Neural progenitor cell (in vitro differentiated cells): ENCODE results near the gene PATJ.

Experiments
- EZH2 ChIP-seq: fragments of 200-600 bp; sonication (generic); IDR thresholded peaks from 2 replicates; pipeline ENCODE4 v1.6.1; 2017; ENCODE audit warnings: antibody characterized with exemption, mild to moderate bottlenecking, moderate library complexity
- TF ChIP-seq, protein P1 (sequence below): fragments of 200-600 bp; sonication (generic); IDR thresholded peaks from 2 replicates; pipeline ENCODE4 v1.5.1; 2017; ENCODE audit warnings: antibody characterized with exemption, mild to moderate bottlenecking

DNA sequence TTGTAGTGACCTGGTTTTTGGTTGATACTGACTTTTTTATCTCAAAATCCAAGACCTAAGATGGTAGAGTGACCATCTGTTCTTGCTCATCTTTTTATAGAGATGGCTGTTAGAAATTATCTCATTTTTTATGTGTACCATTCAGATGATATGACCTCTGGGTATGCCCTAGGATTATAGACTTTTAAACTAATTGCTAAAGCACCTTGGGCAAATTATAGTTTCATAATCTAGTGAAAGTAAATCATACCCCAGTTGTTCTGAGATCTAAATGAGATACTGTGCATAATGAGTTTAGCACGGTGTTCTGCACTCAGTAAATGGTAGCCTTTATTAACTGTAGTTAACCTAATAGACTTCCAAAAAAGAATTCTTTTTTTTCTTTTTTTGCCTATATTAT, 269.8 kb downstream of the PATJ start:
- TF ChIP-seq, protein P1, sequence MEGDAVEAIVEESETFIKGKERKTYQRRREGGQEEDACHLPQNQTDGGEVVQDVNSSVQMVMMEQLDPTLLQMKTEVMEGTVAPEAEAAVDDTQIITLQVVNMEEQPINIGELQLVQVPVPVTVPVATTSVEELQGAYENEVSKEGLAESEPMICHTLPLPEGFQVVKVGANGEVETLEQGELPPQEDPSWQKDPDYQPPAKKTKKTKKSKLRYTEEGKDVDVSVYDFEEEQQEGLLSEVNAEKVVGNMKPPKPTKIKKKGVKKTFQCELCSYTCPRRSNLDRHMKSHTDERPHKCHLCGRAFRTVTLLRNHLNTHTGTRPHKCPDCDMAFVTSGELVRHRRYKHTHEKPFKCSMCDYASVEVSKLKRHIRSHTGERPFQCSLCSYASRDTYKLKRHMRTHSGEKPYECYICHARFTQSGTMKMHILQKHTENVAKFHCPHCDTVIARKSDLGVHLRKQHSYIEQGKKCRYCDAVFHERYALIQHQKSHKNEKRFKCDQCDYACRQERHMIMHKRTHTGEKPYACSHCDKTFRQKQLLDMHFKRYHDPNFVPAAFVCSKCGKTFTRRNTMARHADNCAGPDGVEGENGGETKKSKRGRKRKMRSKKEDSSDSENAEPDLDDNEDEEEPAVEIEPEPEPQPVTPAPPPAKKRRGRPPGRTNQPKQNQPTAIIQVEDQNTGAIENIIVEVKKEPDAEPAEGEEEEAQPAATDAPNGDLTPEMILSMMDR, result no peak
- no peak for TF ChIP-seq EZH2
